Measurements from ENCODE around the gene TSHZ1. TPM values are rescaled to one million over a fixed set of nuclear protein-coding genes. Genes with fewer than 3 reads are reported as not detected.

The TSHZ1 gene
- total RNA-seq, 1 experiment from 2014 or later, result 12.4 TPM

GRCh38 chr18:75261430-75262223 lies 51.0 kb downstream of the TSHZ1 start:
- H3K27ac ChIP-seq, result no peak overlapping the region
- H3K4me3 ChIP-seq, result no peak overlapping the region
- H3K9me3 ChIP-seq (replicated peaks), result no peaks in the 10 kb centered on the region
- no peaks in the 10 kb centered on the region for H3K27me3 ChIP-seq (replicated peaks)
- no peaks in the 10 kb centered on the region for H3K4me1 ChIP-seq (replicated peaks)
- H3K36me3 ChIP-seq, result no peaks in the 10 kb centered on the region
- no peak for DNase-seq (ENCODE audit: low read depth in 1 of 2, low spot score in 2 of 2)

DNA sequence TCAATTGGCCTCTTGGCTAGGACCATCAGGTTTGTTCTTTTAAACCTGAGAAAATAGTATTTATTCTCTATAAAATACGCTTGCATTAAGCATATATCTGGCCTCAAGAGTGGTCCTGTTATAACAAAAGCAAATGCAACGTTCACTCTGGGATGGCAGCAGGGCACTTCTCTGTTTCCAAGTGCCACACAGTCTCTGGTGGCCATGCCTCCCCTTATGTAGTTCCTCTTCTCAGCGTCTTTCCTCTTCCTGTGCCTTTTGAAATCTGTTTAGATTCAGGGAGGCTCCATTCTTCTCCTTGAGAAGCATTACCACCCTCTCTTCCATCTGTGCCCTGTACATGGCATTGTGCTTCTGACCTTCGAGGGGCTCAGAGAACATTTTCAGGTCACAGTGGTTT lies 51.9 kb downstream of the TSHZ1 start:
- Histone ChIP-seq H3K4me3 (no peak overlapping the region), H3K27ac (no peak overlapping the region), H3K27me3 (replicated peaks) (no peaks in the 10 kb centered on the region), H3K9me3 (replicated peaks) (no peaks in the 10 kb centered on the region), H3K36me3 (no peaks in the 10 kb centered on the region), H3K4me1 (replicated peaks) (no peaks in the 10 kb centered on the region)
- DNase-seq (ENCODE audit: low read depth in 1 of 2, low spot score in 2 of 2), result no peak

- no peak for DNase-seq (ENCODE audit: low read depth in 1 of 2, low spot score in 2 of 2)
Measured at GRCh38 chr18:75264195-75264594, 53.6 kb downstream of the TSHZ1 start.

DNA sequence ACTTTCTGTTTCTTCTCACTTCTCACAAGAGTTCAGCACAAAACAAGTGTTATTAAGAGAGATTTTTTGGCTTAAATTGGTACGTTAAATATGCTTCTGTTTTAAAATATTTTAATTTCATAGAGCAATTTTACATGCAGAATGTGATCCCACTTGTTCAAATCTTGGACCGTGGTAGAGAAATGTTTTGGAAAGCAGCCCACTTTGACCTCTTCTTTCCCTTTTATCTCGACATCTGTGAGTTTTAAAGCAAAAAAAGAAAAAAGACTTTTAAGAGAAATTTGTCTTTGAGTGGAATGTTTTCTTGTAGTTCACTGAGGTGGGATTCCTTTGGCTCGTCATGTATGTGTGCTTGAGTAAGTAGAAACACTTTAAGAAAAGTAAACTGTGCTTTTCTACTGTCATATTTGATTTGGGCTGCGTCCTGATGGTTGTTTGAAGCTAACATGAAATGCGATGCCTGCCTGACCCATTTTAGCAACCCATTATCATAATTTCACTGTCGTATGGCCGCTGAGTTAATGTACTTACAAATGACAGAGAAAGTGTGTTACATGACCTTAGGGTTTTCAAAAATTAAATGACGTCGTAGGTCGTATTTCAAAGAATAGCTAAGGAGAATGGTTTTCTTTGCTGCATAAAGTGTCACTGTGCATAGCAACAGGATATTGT lies 54.5 kb downstream of the TSHZ1 start:
- Histone ChIP-seq H3K27me3 (replicated peaks) (no peaks in the 10 kb centered on the region), H3K36me3 (no peaks in the 10 kb centered on the region), H3K4me3 (no peak overlapping the region), H3K27ac (no peak overlapping the region), H3K4me1 (replicated peaks) (no peaks in the 10 kb centered on the region), H3K9me3 (replicated peaks) (no peaks in the 10 kb centered on the region)
- no peak for DNase-seq (ENCODE audit: low read depth in 1 of 2, low spot score in 2 of 2)

More at GRCh38 chr18:75264195-75264594, 53.6 kb downstream of the TSHZ1 start:
- Histone ChIP-seq H3K4me3 (no peak overlapping the region), H3K27ac (no peak overlapping the region), H3K4me1 (replicated peaks) (no peaks in the 10 kb centered on the region), H3K36me3 (no peaks in the 10 kb centered on the region), H3K9me3 (replicated peaks) (no peaks in the 10 kb centered on the region), H3K27me3 (replicated peaks) (no peaks in the 10 kb centered on the region)

DNA sequence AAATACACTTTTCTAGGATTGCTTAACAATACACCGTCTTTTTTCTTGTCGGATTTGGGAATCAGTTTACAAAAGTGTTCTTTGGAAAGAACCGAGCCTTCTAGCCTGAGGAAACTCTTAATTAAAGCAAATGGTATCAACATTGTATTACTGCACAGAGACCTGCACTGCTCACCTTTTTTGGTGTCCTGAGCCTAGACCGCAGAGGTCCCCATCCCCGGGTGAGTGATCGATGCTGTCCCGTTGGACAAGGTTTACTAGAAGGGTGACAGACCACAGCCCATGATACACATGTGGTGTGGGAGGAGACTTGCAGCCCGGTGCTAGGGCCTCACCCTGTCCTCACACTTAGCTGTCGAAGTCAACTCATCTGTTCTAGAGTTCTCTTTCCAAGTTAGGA lies 55.3 kb downstream of the TSHZ1 start:
- no peak overlapping the region for H3K27ac ChIP-seq
- no peaks in the 10 kb centered on the region for H3K4me1 ChIP-seq (replicated peaks)
- no peaks in the 10 kb centered on the region for H3K9me3 ChIP-seq (replicated peaks)
- no peak overlapping the region for H3K4me3 ChIP-seq
- H3K36me3 ChIP-seq, result no peaks in the 10 kb centered on the region
- no peaks in the 10 kb centered on the region for H3K27me3 ChIP-seq (replicated peaks)
- no peak for DNase-seq (ENCODE audit: low read depth in 1 of 2, low spot score in 2 of 2)

- H3K4me3 ChIP-seq, result no peak overlapping the region
- 0 out of 2 replicates have a peak, but pooled peaks cover 2% of the 10 kb centered on the region for H3K36me3 ChIP-seq
- no peaks in the 10 kb centered on the region for H3K4me1 ChIP-seq (replicated peaks)
- H3K27me3 ChIP-seq (replicated peaks), result no peaks in the 10 kb centered on the region
- H3K9me3 ChIP-seq (replicated peaks), result no peaks in the 10 kb centered on the region
- no peak for DNase-seq (ENCODE audit: low read depth in 1 of 2, low spot score in 2 of 2)
- no peak overlapping the region for H3K27ac ChIP-seq
Measured at GRCh38 chr18:75267643-75268363, 57.2 kb downstream of the TSHZ1 start.

- Histone ChIP-seq H3K9me3 (replicated peaks) (no peaks in the 10 kb centered on the region), H3K36me3 (0 out of 2 replicates have a peak, but pooled peaks cover 4% of the 10 kb centered on the region), H3K4me1 (replicated peaks) (no peaks in the 10 kb centered on the region), H3K27me3 (replicated peaks) (no peaks in the 10 kb centered on the region), H3K27ac (no peak overlapping the region), H3K4me3 (no peak overlapping the region)
- DNase-seq (ENCODE audit: low read depth in 1 of 2, low spot score in 2 of 2), result no peak
Measured at GRCh38 chr18:75268364-75268646, 57.7 kb downstream of the TSHZ1 start.

- DNase-seq (ENCODE audit: low read depth in 1 of 2, low spot score in 2 of 2), result no peak
- no peaks in the 10 kb centered on the region for H3K4me1 ChIP-seq (replicated peaks)
- H3K36me3 ChIP-seq, result 0 out of 2 replicates have a peak, but pooled peaks cover 4% of the 10 kb centered on the region
- no peaks in the 10 kb centered on the region for H3K9me3 ChIP-seq (replicated peaks)
- H3K27me3 ChIP-seq (replicated peaks), result no peaks in the 10 kb centered on the region
- H3K27ac ChIP-seq, result no peak overlapping the region
- H3K4me3 ChIP-seq, result no peak overlapping the region
Measured at GRCh38 chr18:75269124-75269680, 58.6 kb downstream of the TSHZ1 start.

DNA sequence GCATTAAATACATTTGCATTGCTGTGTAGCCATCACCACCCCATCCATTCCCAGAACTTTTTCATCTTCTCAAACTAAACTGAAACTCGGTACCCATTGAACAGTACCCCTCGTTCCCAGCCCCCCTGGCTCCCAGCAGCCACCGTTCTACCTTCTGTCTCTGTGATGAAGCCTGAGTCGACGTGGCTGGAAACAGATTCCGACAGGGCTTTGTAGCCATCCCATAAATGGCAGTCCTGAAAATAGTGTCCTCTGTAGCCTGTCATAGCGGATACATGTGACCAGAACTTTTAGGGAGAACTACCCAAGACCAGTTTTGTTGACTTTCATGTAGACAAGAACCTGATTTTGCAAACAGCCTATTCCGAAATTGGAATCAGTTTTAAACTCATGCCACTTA lies 59.1 kb downstream of the TSHZ1 start:
- no peak overlapping the region for H3K4me3 ChIP-seq
- no peak overlapping the region for H3K27ac ChIP-seq
- no peak for DNase-seq (ENCODE audit: low read depth in 1 of 2, low spot score in 2 of 2)
- no peaks in the 10 kb centered on the region for H3K27me3 ChIP-seq (replicated peaks)
- H3K36me3 ChIP-seq, result 0 out of 2 replicates have a peak, but pooled peaks cover 4% of the 10 kb centered on the region
- H3K4me1 ChIP-seq (replicated peaks), result no peaks in the 10 kb centered on the region
- H3K9me3 ChIP-seq (replicated peaks), result no peaks in the 10 kb centered on the region

GRCh38 chr18:75271952-75272351 lies 61.4 kb downstream of the TSHZ1 start:
- Histone ChIP-seq H3K27ac (no peak overlapping the region), H3K4me1 (replicated peaks) (no peaks in the 10 kb centered on the region), H3K4me3 (no peak overlapping the region), H3K36me3 (peaks cover 4% of the 10 kb centered on the region; the same call in 1 of the 2 replicates), H3K27me3 (replicated peaks) (no peaks in the 10 kb centered on the region), H3K9me3 (replicated peaks) (no peaks in the 10 kb centered on the region)
- DNase-seq (ENCODE audit: low read depth in 1 of 2, low spot score in 2 of 2), result no peak

DNA sequence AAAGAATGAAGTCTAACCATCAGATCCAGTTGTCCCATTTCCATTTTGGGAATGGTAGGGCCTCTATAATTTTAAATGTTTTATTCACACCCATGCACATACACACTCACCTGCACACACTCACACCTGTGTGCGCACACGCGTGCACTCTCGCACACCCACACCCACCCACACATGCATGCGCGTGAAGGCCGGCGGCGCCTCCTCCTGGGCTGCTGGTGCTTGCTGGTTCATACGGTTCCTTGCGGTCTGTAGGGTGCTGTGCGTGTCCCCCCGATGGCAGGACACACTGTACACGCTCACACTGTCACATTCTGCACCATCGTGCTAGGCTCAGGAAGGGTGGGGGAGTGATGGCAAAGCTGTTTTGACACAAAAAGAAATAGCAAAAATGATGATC lies 63.2 kb downstream of the TSHZ1 start:
- no peak overlapping the region for H3K27ac ChIP-seq
- peaks cover 4% of the 10 kb centered on the region; the same call in 1 of the 2 replicates for H3K36me3 ChIP-seq
- no peaks in the 10 kb centered on the region for H3K27me3 ChIP-seq (replicated peaks)
- H3K4me3 ChIP-seq, result no peak overlapping the region
- DNase-seq (ENCODE audit: low read depth in 1 of 2, low spot score in 2 of 2), result no peak
- no peaks in the 10 kb centered on the region for H3K4me1 ChIP-seq (replicated peaks)
- H3K9me3 ChIP-seq (replicated peaks), result no peaks in the 10 kb centered on the region

GRCh38 chr18:75275226-75275625 lies 64.6 kb downstream of the TSHZ1 start:
- Histone ChIP-seq H3K36me3 (peaks cover 4% of the 10 kb centered on the region; the same call in 1 of the 2 replicates), H3K27ac (no peak overlapping the region), H3K4me1 (replicated peaks) (no peaks in the 10 kb centered on the region; the same call in 1 of the 2 replicates), H3K4me3 (no peak overlapping the region), H3K9me3 (replicated peaks) (no peaks in the 10 kb centered on the region), H3K27me3 (replicated peaks) (no peaks in the 10 kb centered on the region)
- no peak for DNase-seq (ENCODE audit: low read depth in 1 of 2, low spot score in 2 of 2)

DNA sequence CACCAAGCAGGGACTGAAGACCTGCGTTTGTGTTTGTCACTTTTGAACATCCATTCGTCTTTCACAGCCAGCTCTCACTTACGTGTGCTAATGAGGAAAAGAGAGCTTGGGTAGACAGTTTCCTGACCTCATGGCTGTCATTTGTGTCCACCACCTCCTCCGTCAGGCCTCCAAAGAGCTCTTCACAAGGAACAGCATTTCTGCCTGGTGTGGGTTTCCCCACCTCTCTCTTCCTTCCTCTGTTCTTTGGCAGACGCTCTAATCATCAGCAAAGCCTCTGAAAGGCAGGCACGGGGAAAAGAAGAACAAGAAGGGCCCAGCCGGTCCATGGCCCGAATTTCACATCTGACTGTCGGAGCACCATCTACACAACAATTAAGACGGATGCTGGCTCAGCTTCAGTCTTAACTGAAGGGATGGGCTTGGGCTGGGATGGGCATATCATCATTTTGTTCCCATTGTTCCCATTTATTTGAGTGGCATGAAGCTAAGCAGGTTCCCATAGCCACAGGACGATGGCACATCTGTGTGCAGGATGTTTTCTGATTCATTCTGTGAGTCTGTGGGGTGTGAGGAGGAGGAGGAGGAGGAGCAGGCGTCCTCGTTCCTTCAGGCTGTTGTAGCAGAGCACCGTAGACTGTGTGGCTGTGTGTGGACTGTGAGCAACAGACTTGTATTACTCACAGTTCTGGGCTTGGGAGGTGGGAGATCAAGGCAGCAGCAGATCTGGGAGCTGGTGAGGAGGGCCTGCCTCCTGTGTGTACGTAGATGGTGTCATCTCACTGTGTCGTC lies 66.4 kb downstream of the TSHZ1 start:
- Histone ChIP-seq H3K4me1 (replicated peaks) (no peaks in the 10 kb centered on the region; the same call in 1 of the 2 replicates), H3K9me3 (replicated peaks) (no peaks in the 10 kb centered on the region), H3K4me3 (no peak overlapping the region), H3K36me3 (peaks cover 4% of the 10 kb centered on the region; the same call in 1 of the 2 replicates), H3K27me3 (replicated peaks) (no peaks in the 10 kb centered on the region), H3K27ac (no peak overlapping the region)
- no peak for DNase-seq (ENCODE audit: low read depth in 1 of 2, low spot score in 2 of 2)
